ENCODE results near the gene TMEM145. TPM values are rescaled to one million over a fixed set of nuclear protein-coding genes. Genes with fewer than 3 reads are reported as not detected.
A peak's percentile ranks its signal among the peaks of the same experiment; 100 is the strongest.

TMEM145 gene
- total and polyA plus RNA-seq, 9 of the 15 experiments (the other 6 are each of a cell fraction or from before 2014, with no cell fraction given), result 0.80 to 5.5 (median 1.9) TPM; not detected in 3

GRCh38 chr19:42268142-42268703, 44.9 kb upstream of the TMEM145 start (continued):
- TF ChIP-seq KLF6 (CRISPR knock-in tag; IDR thresholded peaks at IDR 0.05; ENCODE audit: borderline replicate concordance), result no peak
- TF ChIP-seq KAT7 (CRISPR knock-in tag; IDR thresholded peaks at IDR 0.05; ENCODE audit: borderline replicate concordance), result no peak
- 0 out of 2 replicates have a peak, but pooled peaks have one; percentile 48 for TF ChIP-seq SOX6 (IDR thresholded peaks at IDR 0.05)
- TF ChIP-seq CHD1 (IDR thresholded peaks at IDR 0.05; ENCODE audit: low read length), result no peak
- TF ChIP-seq MXI1 (IDR thresholded peaks at IDR 0.05; ENCODE audit: low read depth, low read length), result peak; percentile 65; the same call in 1 of the 2 replicates
- 0 out of 2 replicates have a peak, but pooled peaks have one; percentile 68 for TF ChIP-seq HMGXB4 (CRISPR knock-in tag; IDR thresholded peaks at IDR 0.05)
- no peak for TF ChIP-seq SRSF3 (IDR thresholded peaks at IDR 0.05; ENCODE audit: insufficient read depth, low read length)
- TF ChIP-seq, protein P1, sequence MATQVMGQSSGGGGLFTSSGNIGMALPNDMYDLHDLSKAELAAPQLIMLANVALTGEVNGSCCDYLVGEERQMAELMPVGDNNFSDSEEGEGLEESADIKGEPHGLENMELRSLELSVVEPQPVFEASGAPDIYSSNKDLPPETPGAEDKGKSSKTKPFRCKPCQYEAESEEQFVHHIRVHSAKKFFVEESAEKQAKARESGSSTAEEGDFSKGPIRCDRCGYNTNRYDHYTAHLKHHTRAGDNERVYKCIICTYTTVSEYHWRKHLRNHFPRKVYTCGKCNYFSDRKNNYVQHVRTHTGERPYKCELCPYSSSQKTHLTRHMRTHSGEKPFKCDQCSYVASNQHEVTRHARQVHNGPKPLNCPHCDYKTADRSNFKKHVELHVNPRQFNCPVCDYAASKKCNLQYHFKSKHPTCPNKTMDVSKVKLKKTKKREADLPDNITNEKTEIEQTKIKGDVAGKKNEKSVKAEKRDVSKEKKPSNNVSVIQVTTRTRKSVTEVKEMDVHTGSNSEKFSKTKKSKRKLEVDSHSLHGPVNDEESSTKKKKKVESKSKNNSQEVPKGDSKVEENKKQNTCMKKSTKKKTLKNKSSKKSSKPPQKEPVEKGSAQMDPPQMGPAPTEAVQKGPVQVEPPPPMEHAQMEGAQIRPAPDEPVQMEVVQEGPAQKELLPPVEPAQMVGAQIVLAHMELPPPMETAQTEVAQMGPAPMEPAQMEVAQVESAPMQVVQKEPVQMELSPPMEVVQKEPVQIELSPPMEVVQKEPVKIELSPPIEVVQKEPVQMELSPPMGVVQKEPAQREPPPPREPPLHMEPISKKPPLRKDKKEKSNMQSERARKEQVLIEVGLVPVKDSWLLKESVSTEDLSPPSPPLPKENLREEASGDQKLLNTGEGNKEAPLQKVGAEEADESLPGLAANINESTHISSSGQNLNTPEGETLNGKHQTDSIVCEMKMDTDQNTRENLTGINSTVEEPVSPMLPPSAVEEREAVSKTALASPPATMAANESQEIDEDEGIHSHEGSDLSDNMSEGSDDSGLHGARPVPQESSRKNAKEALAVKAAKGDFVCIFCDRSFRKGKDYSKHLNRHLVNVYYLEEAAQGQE (IDR thresholded peaks at IDR 0.05; ENCODE audit: borderline replicate concordance), result peak; percentile 38; the same call in 1 of the 2 replicates
- TF ChIP-seq, protein P1 (CRISPR knock-in tag; IDR thresholded peaks at IDR 0.05; ENCODE audit: low read depth), result peak; percentile 79
- TF ChIP-seq CEBPB (tag; IDR thresholded peaks at IDR 0.05), result peak; percentile 51; the same call in 1 of the 2 replicates
- peak in 1 of 2 experiments; percentile 82; a peak in 2 of 4 replicates for TF ChIP-seq ZNF639 (CRISPR knock-in tag; conservative IDR thresholded peaks at IDR 0.05 in 1 of 2, IDR thresholded peaks at IDR 0.05 in 1 of 2)
- 0 out of 4 replicates have a peak, but pooled peaks of 1 of the 2 experiments have one; percentile 46 for TF ChIP-seq TEAD1 (CRISPR knock-in tag; IDR thresholded peaks at IDR 0.05)
- TF ChIP-seq CCNT2 (IDR thresholded peaks at IDR 0.05; ENCODE audit: borderline replicate concordance, extremely low read depth, insufficient read length, low read depth, low read length), result no peak
- TF ChIP-seq KDM5B (IDR thresholded peaks at IDR 0.05; ENCODE audit: insufficient replicate concordance, low read depth, low read length), result peak; percentile 60
- peak; percentile 97; the same call in 1 of the 2 replicates for TF ChIP-seq ZNF766 (CRISPR knock-in tag; conservative IDR thresholded peaks at IDR 0.05)

Data from K562 (cell line).